CD4-positive, alpha-beta T cell treated with Interleukin-15 for 1 hour (primary cell): ENCODE results near the gene PAOX.

Experiments
- DNase-seq: peaks from one replicate; pipeline ENCODE4 v3.0.0-alpha.2; 2020

The PAOX gene

GRCh38 chr10:133379152-133379800, at the start of gene PAOX:
TSS of gene PAOX (plus strand) at chr10:133379262. CDS start at chr10:133379317, 55 bp downstream.
- DNase-seq, result peak; percentile 67

GRCh38 chr10:133329491-133330202, 49.4 kb upstream of the PAOX start:
- DNase-seq, result peak; percentile 83

- no peak for DNase-seq
These were observed 45.9 kb upstream of the PAOX start for GRCh38 chr10:133332936-133333699.

- DNase-seq, result peak; percentile 38
These were observed 44.4 kb upstream of the PAOX start for GRCh38 chr10:133334503-133335245.

GRCh38 chr10:133335246-133336117, 43.6 kb upstream of the PAOX start:
- peak; percentile 88 for DNase-seq

GRCh38 chr10:133336118-133336576, 42.9 kb upstream of the PAOX start:
- DNase-seq, result no peak

GRCh38 chr10:133336577-133337369, 42.3 kb upstream of the PAOX start, which contains the start of gene CALY:
TSS of gene CALY (minus strand) at chr10:133336896. CDS start at chr10:133328989, 7,907 bp downstream.
- peak; percentile 92 for DNase-seq

GRCh38 chr10:133337370-133337725, 41.7 kb upstream of the PAOX start:
- no peak for DNase-seq

- DNase-seq, result no peak
These were observed 40.7 kb upstream of the PAOX start for GRCh38 chr10:133338080-133339071.

GRCh38 chr10:133339708-133340380, 39.2 kb upstream of the PAOX start:
- no peak for DNase-seq

- no peak for DNase-seq
These were observed 37.1 kb upstream of the PAOX start for GRCh38 chr10:133341983-133342382.

GRCh38 chr10:133342942-133343341, 36.1 kb upstream of the PAOX start:
- DNase-seq, result no peak

- no peak for DNase-seq
These were observed 35.5 kb upstream of the PAOX start for GRCh38 chr10:133343558-133343957.

GRCh38 chr10:133344236-133344635, 34.8 kb upstream of the PAOX start:
- no peak for DNase-seq

GRCh38 chr10:133346413-133346812, 32.6 kb upstream of the PAOX start:
- no peak for DNase-seq

- no peak for DNase-seq
These were observed 31.1 kb upstream of the PAOX start for GRCh38 chr10:133347710-133348517.

- no peak for DNase-seq
These were observed 29.9 kb upstream of the PAOX start for GRCh38 chr10:133349160-133349568.

GRCh38 chr10:133349577-133350011, 29.5 kb upstream of the PAOX start:
- DNase-seq, result no peak
